Dermis microvascular lymphatic vessel endothelial cell (primary cell): ENCODE measurements around the gene SPATA16. TPM values are rescaled to one million over a fixed set of nuclear protein-coding genes. Genes with fewer than 3 reads are reported as not detected.

Experiments
- DNase-seq, 2 donors: peaks; one replicate each; pipeline versions ENCODE4 v3.0.0 to v3.0.0-alpha.2; 2010; ENCODE audit warnings: low read depth in 2 of 2
- total RNA-seq: library from RNA; depleted of rRNA; stranded (reverse); fragments of >200 nt; gene quantifications from 2 replicates; pipeline ENCODE4 v1.2.1, GENCODE V29; 2014

The SPATA16 gene
- total RNA-seq, 1 donor from 2014 or later, result not detected

DNA sequence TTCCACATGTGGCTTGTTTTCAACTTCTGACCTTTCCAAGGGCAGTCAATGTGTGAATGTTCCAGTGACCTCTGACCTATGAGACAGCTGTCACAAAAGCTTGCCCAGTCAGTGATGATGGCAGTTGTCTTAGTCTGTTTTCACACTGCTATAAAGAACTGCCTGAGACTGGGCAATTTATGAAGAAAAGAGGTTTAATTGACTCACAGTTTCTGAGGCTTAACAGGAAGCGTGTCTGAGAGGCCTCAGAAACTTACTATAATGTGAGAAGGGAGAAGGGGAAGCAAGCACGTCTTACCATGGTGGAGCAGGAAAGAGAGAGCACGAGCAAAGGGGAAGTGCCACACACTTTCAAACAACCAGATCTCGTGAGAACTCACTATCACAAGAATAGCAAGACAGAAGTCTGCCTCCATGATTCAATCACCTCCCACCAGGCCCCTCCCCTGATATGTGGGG lies 294.9 kb downstream of the SPATA16 start:
- DNase-seq, result no peak

DNA sequence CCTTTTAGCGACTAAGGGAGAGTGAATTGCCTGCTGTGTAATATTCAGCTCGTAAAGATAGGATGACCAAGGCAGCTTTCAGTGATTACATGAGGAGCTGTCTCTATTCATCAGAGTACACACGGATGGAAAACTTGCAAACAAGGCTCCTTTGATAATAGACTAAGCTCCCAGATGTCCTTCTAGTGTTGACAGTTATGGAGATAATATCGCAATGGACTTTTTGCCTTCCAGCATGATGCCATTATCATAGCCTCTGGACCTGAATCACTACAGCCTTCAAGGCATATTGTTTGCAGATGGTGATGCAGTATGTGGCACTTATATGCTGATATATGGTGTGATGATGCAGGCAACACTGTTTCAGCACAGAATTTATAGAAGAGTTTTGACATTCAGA lies 296.6 kb downstream of the SPATA16 start:
- no peak for DNase-seq

DNA sequence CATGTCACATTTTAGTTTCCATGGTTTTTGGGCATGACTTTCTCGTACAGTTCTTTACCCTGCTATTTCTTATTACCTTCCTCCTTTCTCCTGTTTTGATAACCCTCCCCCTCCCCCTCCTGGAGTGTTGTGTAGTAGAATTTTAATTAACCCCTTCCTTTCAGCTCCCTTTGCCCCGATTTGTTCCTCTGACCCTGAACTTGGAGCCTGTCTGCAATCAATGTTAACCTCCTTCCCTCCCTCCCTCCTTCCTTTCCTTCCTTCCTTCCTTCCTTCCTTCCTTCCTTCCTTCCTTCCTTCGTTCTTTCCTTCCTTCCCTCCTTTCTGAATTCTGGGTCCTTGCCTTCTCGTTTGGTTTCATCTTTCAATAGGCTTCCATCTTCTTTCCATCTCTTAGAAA lies 300.1 kb downstream of the SPATA16 start:
- DNase-seq, result no peak

DNA sequence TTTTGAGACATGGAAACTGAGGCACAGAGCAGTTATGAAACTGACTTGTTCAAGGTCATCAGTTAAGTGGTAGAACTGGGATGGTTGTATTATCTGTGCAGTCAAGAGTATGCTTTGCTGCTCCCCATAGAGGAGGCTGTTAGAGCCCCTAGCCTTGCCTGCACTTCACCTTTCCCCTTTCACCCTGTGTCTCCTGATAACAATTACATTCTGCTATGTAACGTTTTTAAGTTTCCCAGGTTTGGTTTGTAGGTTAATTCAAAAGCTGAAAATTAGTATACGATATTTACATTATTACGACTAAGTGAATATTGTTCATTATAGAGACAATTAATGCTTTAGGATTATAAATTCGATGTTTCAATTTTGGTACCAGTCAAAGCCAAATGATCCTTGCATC lies 300.6 kb downstream of the SPATA16 start:
- no peak for DNase-seq

DNA sequence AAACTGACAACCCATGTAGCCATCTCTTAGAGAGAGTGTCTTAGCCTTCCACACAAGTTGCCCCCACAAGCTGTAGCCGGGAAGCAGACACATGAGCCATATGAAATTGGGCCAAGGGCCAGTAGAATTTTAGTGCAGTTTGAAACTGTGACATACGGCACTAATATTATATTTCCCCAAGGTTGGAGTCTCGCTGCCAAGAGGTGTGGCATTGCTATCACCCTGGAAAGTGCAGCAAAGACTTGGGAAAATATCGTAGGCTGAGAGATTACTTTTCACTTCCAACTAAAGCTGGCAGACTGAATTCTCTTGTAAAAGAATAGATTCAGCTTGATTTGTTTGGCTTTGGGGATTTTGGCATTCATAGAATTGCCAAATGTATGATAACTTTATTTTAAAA lies 301.4 kb downstream of the SPATA16 start:
- no peak for DNase-seq
